Activated T-helper 1 cell treated with anti-CD3 and anti-CD28 coated beads, Interleukin-12 subunit alpha, Interleukin-12 subunit beta, Interleukin-2, Interleukin-4 antibody, amounts not matched to agents 30 ng/mL and 10 ng/mL and 1 ng/mL, durations not matched to agents 14 hours and 24 hours and 36 hours (primary cell): ENCODE measurements around the gene GLTPD2. TPM values are rescaled to one million over a fixed set of nuclear protein-coding genes. Genes with fewer than 3 reads are reported as not detected.

Source experiments
- DNase-seq: peaks from one replicate; pipeline ENCODE4 v3.0.0; 2021; ENCODE audit warnings: low spot score
- H3K27ac Mint-ChIP-seq: one replicate; pipeline ENCODE4 v1.8.0; 2021; ENCODE audit warnings: mild to moderate bottlenecking, mixed read lengths
- H3K27me3 Mint-ChIP-seq: one replicate; pipeline ENCODE4 v1.8.0; 2022; ENCODE audit warnings: mild to moderate bottlenecking, moderate library complexity, mixed read lengths; ENCODE audit not compliant: insufficient read depth
- H3K36me3 Mint-ChIP-seq: one replicate; pipeline ENCODE4 v1.8.0; 2021; ENCODE audit warnings: low read depth, mixed read lengths
- H3K4me1 Mint-ChIP-seq: one replicate; pipeline ENCODE4 v1.8.0; 2021; ENCODE audit warnings: low read depth, mixed read lengths
- H3K4me3 Mint-ChIP-seq: one replicate; pipeline ENCODE4 v1.8.0; 2021; ENCODE audit warnings: mild to moderate bottlenecking, moderate library complexity, mixed read lengths
- H3K9me3 Mint-ChIP-seq: one replicate; pipeline ENCODE4 v1.8.0; 2021; ENCODE audit warnings: mixed read lengths
- intact Hi-C: fragments of 100-400 bp; cut with micrococcal nuclease; formaldehyde crosslinking; loops from one replicate; pipeline ENCODE4 v1.15.1; 2024
- total RNA-seq: library from RNA; stranded (reverse); gene quantifications from 2 replicates; pipeline ENCODE4 v1.2.3, GENCODE V29; 2022

GLTPD2 gene
- total RNA-seq, 1 donor from 2014 or later: not detected

DNA sequence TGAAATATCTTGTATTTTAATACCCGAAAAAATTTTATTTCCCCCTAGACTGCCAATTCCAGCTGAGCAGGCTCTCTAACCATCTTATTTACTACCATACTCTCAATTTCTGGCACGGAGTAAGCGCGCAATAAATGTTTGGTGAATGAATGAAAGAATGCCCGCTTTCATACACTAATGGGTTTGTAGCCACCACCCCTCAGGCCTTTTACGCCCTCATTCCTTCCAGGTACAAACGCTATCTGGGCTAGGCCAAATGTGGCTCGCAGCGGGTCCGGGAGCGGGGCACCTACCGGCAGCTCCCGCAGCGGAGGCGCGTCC, 17.7 kb downstream of the GLTPD2 start:
- H3K9me3 Mint-ChIP-seq: no peaks in the 10 kb centered on the region
- H3K27ac Mint-ChIP-seq: no peak overlapping the region
- DNase-seq: no peak
- peaks cover 2% of the 10 kb centered on the region for H3K27me3 Mint-ChIP-seq
- peaks cover 11% of the 10 kb centered on the region for H3K4me1 Mint-ChIP-seq
- peaks cover 12% of the 10 kb centered on the region for H3K36me3 Mint-ChIP-seq
- H3K4me3 Mint-ChIP-seq: peak overlapping the region; percentile 78
- intact Hi-C loops: loop anchor here (1.0 to 5.0 kb wide), 2 partner anchors 16 to 249 kb away; partner anchors contain the start of gene MYBBP1A

DNA sequence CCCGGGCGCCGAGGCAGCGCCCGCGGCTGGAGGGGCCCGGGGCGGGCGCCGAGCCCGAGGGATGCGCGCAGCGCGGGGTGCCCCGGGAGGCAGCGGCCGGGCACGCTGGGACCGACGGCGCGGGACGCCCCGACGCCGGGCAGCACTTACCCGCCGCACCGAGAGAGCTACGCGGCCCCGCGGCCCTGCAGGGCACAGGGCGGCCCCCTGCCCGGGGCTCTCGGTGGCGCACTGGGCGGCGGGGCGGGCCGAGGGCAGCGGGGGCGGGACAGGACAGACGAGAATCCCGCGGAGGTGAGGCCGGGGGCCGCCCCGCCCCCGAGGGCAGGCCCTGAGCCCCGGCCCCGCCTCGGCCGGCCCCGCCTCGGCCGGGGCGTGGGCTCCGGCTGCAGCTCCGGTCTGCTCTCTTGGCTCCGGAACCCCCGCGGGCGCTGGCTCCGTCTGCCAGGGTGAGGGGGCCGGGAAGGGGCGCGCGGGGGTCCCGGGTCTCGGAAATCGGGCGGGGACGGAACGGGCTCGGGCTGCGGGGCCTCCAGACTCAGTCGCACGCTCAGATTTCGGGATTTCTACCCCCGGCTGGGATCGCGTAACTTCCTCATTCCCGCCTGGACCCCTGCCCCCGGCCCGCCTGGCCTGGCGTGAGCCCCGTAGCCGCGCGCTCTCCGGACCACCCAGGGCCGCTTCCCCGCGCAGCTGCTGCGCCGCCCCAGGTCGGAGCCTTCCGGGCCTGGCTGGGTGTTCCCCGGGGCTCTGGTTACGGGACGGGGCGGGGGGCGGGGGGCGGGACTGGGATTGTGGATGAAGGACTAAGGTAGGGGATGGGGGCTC, 18.2 kb downstream of the GLTPD2 start, which contains the start of gene PLD2:
TSS of gene PLD2 (plus strand) at position 376 of the 828 bp plus-strand sequence. CDS start 621 bp downstream, outside the sequence.
- peak; percentile 89 for DNase-seq
- peak within 1 kb of the TSS; percentile 82 for H3K4me3 Mint-ChIP-seq
- intact Hi-C loops: loop anchor here (1.0 to 5.0 kb wide), 6 partner anchors 11 to 250 kb away; partner anchors contain the start of genes ARRB2, MED11, MINK1 and MYBBP1A
- peaks cover 12% of the 10 kb centered on the region for H3K36me3 Mint-ChIP-seq
- H3K9me3 Mint-ChIP-seq: no peaks in the 10 kb centered on the region
- peaks cover 2% of the 10 kb centered on the region for H3K27me3 Mint-ChIP-seq
- peak within 1 kb of the TSS; percentile 34 for H3K27ac Mint-ChIP-seq
- H3K4me1 Mint-ChIP-seq: peaks cover 11% of the 10 kb centered on the region

GRCh38 chr17:4807605-4808377, 19.0 kb downstream of the GLTPD2 start:
- no peaks in the 10 kb centered on the region for H3K9me3 Mint-ChIP-seq
- intact Hi-C loops: loop anchor here (1.0 to 5.0 kb wide), 5 partner anchors 11 to 250 kb away; partner anchors contain the start of genes ARRB2, MED11, MINK1 and MYBBP1A
- peaks cover 2% of the 10 kb centered on the region for H3K27me3 Mint-ChIP-seq
- H3K4me3 Mint-ChIP-seq: peak overlapping the region; percentile 82
- peaks cover 11% of the 10 kb centered on the region for H3K4me1 Mint-ChIP-seq
- no peak for DNase-seq
- peaks cover 12% of the 10 kb centered on the region for H3K36me3 Mint-ChIP-seq
- H3K27ac Mint-ChIP-seq: peak overlapping the region; percentile 34

DNA sequence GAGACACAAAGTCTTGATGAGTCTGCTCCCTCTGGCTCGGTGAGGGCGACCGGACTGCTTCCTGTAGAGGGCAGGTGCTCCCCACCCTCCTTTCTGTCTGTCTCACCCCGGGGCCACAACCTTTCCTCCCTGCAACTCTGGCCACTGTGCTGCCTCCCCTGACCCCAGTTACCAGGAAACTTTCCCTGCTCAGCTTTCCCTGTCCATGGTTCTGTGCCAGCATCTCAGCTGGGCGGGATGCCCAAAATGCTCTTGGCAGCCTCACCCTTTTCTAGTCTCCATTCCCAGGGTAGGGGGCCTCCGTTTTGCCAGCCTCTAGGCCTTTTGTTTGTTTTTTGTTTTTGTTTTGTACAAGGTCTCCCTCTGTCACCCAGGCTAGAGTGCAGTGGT, 19.6 kb downstream of the GLTPD2 start:
- H3K27ac Mint-ChIP-seq: peak overlapping the region; percentile 48
- peaks cover 2% of the 10 kb centered on the region for H3K27me3 Mint-ChIP-seq
- peaks cover 12% of the 10 kb centered on the region for H3K36me3 Mint-ChIP-seq
- H3K4me1 Mint-ChIP-seq: peaks cover 11% of the 10 kb centered on the region
- DNase-seq: no peak
- H3K4me3 Mint-ChIP-seq: peak overlapping the region; percentile 82
- no peaks in the 10 kb centered on the region for H3K9me3 Mint-ChIP-seq
- intact Hi-C loops: loop anchor here (5.0 kb wide), 1 partner anchor 251 kb away; the partner anchor contains the start of gene MYBBP1A

GRCh38 chr17:4810696-4811290, 22.0 kb downstream of the GLTPD2 start:
- peaks cover 2% of the 10 kb centered on the region for H3K27me3 Mint-ChIP-seq
- H3K36me3 Mint-ChIP-seq: peaks cover 18% of the 10 kb centered on the region
- no peak overlapping the region for H3K4me3 Mint-ChIP-seq
- H3K9me3 Mint-ChIP-seq: no peaks in the 10 kb centered on the region
- intact Hi-C loops: no loop called here
- no peak for DNase-seq
- H3K4me1 Mint-ChIP-seq: peaks cover 11% of the 10 kb centered on the region
- no peak overlapping the region for H3K27ac Mint-ChIP-seq

GRCh38 chr17:4811471-4811870, 22.7 kb downstream of the GLTPD2 start:
- H3K36me3 Mint-ChIP-seq: peaks cover 20% of the 10 kb centered on the region
- intact Hi-C loops: no loop called here
- H3K27ac Mint-ChIP-seq: no peak overlapping the region
- no peak overlapping the region for H3K4me3 Mint-ChIP-seq
- no peaks in the 10 kb centered on the region for H3K9me3 Mint-ChIP-seq
- H3K27me3 Mint-ChIP-seq: peaks cover 2% of the 10 kb centered on the region
- peaks cover 5% of the 10 kb centered on the region for H3K4me1 Mint-ChIP-seq
- DNase-seq: no peak

DNA sequence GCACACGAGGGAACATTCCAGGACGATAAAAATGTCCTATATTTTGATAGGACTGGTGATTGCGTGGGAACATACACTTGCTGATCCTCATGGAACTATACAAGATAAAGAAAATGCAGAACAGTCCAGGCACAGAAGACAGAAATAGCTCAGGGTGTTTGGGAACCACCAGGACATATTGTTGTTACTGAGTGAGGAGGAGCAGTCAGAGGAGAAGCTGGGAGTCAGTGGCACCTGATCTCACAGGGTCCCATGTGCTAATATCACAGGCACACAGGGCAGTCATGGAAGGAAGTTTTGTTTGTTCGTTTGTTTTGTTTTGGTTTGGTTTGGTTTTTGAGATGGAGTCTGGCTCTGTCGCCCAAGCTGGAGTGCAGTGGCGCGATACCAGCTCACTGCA, 23.9 kb downstream of the GLTPD2 start:
- Mint-ChIP-seq H3K4me3 (no peak overlapping the region), H3K27me3 (peaks cover 2% of the 10 kb centered on the region), H3K9me3 (no peaks in the 10 kb centered on the region), H3K27ac (no peak overlapping the region), H3K36me3 (peaks cover 20% of the 10 kb centered on the region), H3K4me1 (peaks cover 5% of the 10 kb centered on the region)
- DNase-seq: no peak
- intact Hi-C loops: no loop called here

DNA sequence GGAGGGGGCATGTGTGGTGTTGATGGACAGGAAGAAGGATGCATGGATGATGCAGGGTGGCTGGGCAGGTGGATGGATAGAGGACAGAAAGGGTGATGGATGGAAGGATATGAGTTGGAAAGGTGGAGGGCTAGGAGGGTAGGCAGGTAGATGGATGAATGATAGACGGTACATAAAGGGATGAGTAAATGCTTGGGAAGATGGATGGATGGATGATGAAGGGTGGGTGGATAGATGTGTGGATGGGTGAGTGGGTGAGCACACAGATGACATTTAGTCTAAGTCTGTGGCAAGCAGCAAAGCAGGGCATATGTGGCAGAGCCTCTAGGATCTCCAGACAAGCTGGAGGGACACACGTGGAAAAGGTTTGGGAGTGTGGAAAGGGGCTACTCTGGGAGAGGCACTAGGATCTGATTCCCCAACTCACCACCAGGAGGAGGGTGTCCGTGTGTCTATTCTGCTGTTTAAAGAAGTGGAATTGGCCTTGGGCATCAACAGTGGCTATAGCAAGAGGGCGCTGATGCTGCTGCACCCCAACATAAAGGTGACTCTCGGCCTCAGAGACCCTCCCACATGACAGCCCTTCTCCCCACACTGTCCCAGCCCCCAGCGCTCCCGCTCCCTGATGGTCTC, 26.4 kb downstream of the GLTPD2 start:
- Mint-ChIP-seq H3K9me3 (no peaks in the 10 kb centered on the region), H3K27me3 (no peaks in the 10 kb centered on the region), H3K36me3 (peaks cover 14% of the 10 kb centered on the region), H3K4me1 (peaks cover 5% of the 10 kb centered on the region), H3K27ac (no peak overlapping the region), H3K4me3 (no peak overlapping the region)
- intact Hi-C loops: no loop called here
- no peak for DNase-seq

DNA sequence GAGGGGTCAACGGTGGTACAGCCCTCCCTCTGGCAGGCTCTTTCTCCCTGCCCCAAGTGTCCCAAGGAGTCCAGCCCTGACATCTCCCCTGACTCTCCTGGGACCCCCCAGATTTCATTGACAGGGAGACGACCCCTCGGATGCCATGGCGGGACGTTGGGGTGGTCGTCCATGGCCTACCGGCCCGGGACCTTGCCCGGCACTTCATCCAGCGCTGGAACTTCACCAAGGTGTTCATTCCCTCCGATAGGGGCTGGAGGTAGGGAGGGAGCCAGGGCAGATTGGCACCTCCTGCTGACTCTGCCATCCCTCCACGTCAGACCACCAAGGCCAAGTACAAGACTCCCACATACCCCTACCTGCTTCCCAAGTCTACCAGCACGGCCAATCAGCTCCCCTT, 28.1 kb downstream of the GLTPD2 start:
- intact Hi-C loops: no loop called here
- H3K27ac Mint-ChIP-seq: no peak overlapping the region
- no peaks in the 10 kb centered on the region for H3K27me3 Mint-ChIP-seq
- H3K9me3 Mint-ChIP-seq: no peaks in the 10 kb centered on the region
- H3K4me1 Mint-ChIP-seq: no peaks in the 10 kb centered on the region
- H3K36me3 Mint-ChIP-seq: peaks cover 12% of the 10 kb centered on the region
- H3K4me3 Mint-ChIP-seq: no peak overlapping the region
- DNase-seq: no peak

- H3K36me3 Mint-ChIP-seq: peaks cover 12% of the 10 kb centered on the region
- H3K4me1 Mint-ChIP-seq: no peaks in the 10 kb centered on the region
- H3K27ac Mint-ChIP-seq: no peak overlapping the region
Measured at GRCh38 chr17:4818276-4818675, 29.5 kb downstream of the GLTPD2 start.

GRCh38 chr17:4822835-4823234, 34.1 kb downstream of the GLTPD2 start:
- DNase-seq: no peak
- no peaks in the 10 kb centered on the region for H3K27me3 Mint-ChIP-seq
- intact Hi-C loops: no loop called here
- no peak overlapping the region for H3K27ac Mint-ChIP-seq
- H3K9me3 Mint-ChIP-seq: no peaks in the 10 kb centered on the region
- H3K36me3 Mint-ChIP-seq: peaks cover 4% of the 10 kb centered on the region
- no peak overlapping the region for H3K4me3 Mint-ChIP-seq
- H3K4me1 Mint-ChIP-seq: no peaks in the 10 kb centered on the region

More at GRCh38 chr17:4818276-4818675, 29.5 kb downstream of the GLTPD2 start:
- DNase-seq: no peak
- no peak overlapping the region for H3K4me3 Mint-ChIP-seq
- H3K27me3 Mint-ChIP-seq: no peaks in the 10 kb centered on the region
- intact Hi-C loops: no loop called here
- H3K9me3 Mint-ChIP-seq: no peaks in the 10 kb centered on the region

- H3K9me3 Mint-ChIP-seq: no peaks in the 10 kb centered on the region
- no peak overlapping the region for H3K27ac Mint-ChIP-seq
- no peak for DNase-seq
- peaks cover 4% of the 10 kb centered on the region for H3K36me3 Mint-ChIP-seq
- intact Hi-C loops: no loop called here
- H3K4me1 Mint-ChIP-seq: no peaks in the 10 kb centered on the region
- no peak overlapping the region for H3K4me3 Mint-ChIP-seq
- H3K27me3 Mint-ChIP-seq: no peaks in the 10 kb centered on the region
Measured at GRCh38 chr17:4823373-4824089, 34.8 kb downstream of the GLTPD2 start.
